GM12865 (cell line): Measurements from ENCODE around the gene MRPL10.

Experiments
- DNase-seq: peaks from one replicate; pipeline ENCODE4 v3.0.0; 2010; ENCODE audit warnings: low read depth
- H3K4me3 ChIP-seq: 2 replicates; pipeline ENCODE4 v1.5.1; 2011; ENCODE audit warnings: mild to moderate bottlenecking, low read depth, low read length, control low read depth
- TF ChIP-seq, protein P1 (sequence below): IDR thresholded peaks from 2 replicates; pipeline ENCODE4 v1.5.1; 2011; ENCODE audit warnings: low read length, control low read depth, low read depth, inconsistent platforms; ENCODE audit not compliant: insufficient read depth; ENCODE audit errors: missing control alignments

Gene MRPL10

GRCh38 chr17:47850692-47851573, 19.6 kb upstream of the MRPL10 start, which contains the start of gene SP6:
TSS of gene SP6 (minus strand) at chr17:47851163. CDS start at chr17:47848429, 2,734 bp downstream.
- no peak for DNase-seq
- no peak within 1 kb of the TSS for H3K4me3 ChIP-seq
- TF ChIP-seq, protein P1, sequence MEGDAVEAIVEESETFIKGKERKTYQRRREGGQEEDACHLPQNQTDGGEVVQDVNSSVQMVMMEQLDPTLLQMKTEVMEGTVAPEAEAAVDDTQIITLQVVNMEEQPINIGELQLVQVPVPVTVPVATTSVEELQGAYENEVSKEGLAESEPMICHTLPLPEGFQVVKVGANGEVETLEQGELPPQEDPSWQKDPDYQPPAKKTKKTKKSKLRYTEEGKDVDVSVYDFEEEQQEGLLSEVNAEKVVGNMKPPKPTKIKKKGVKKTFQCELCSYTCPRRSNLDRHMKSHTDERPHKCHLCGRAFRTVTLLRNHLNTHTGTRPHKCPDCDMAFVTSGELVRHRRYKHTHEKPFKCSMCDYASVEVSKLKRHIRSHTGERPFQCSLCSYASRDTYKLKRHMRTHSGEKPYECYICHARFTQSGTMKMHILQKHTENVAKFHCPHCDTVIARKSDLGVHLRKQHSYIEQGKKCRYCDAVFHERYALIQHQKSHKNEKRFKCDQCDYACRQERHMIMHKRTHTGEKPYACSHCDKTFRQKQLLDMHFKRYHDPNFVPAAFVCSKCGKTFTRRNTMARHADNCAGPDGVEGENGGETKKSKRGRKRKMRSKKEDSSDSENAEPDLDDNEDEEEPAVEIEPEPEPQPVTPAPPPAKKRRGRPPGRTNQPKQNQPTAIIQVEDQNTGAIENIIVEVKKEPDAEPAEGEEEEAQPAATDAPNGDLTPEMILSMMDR: no peak

DNA sequence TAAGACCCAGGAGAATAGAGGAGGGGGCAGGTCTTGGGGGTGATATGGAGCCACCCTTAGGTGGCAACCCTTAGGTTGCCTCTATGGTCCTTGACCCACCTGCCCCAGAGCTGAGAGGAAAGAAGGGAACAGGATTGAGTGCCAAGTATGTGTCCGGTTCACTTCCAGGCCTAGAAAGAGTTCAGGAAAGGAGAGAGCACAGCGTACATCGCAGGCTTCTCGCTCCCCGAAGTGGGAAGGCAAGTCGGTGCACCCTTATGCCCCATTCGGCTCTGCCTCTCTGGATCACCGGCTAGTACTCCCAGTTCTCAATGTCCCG, 19.0 kb upstream of the MRPL10 start:
- no peak overlapping the region for H3K4me3 ChIP-seq
- TF ChIP-seq, protein P1: no peak
- no peak for DNase-seq

DNA sequence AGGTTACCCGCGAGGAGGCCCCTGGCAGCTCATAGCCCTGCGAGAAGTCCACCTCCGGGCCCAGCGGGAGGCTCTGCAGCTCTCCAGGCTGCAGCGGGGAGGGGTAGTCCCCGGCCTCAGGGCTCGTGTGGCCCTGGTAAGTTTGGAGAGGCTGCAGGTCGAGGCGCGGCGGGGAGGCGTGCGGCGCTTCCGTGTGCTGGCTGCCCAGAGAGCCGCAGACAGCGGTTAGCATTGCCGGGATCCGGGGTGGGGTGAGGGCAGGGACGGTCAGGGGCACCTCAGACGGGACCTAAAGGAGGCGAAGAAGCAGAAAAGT, 16.8 kb upstream of the MRPL10 start:
- H3K4me3 ChIP-seq: no peak overlapping the region
- DNase-seq: no peak
- TF ChIP-seq, protein P1: no peak

GRCh38 chr17:47847341-47848197, 16.2 kb upstream of the MRPL10 start:
- peak; percentile 33 for DNase-seq
- TF ChIP-seq, protein P1: peak; percentile 34
- no peak overlapping the region for H3K4me3 ChIP-seq

DNA sequence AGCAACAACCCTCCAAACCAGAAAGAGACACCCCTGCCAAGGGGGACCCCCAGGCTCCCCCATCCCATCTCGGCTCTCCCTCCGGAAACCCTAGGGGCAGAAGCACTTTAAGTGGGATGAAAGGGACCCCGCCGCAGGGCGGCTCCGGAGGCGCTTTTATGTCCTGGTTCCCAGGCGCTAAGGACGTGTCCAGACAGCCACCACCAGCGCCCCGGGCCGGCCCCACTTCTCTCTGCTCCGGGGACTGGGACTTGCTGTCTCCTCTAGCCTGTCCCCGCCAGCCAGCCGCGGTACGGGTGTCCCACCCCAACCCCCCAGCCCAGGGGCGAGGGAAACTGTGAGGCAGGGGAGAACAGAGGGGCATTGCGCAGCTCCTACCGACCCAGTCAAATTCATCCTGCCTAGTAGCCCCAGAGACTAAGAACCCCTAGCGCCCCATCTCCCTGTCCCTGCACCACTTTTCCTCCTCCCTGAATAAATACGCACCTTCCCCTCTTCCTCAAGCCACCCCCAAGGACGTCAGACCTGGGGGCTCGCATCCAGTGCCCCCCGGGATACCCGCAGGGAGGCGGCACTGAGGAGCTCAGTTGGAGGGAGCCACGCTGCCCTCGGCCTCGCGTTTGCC, 15.5 kb upstream of the MRPL10 start:
- DNase-seq: no peak
- no peak overlapping the region for H3K4me3 ChIP-seq
- TF ChIP-seq, protein P1: no peak

DNA sequence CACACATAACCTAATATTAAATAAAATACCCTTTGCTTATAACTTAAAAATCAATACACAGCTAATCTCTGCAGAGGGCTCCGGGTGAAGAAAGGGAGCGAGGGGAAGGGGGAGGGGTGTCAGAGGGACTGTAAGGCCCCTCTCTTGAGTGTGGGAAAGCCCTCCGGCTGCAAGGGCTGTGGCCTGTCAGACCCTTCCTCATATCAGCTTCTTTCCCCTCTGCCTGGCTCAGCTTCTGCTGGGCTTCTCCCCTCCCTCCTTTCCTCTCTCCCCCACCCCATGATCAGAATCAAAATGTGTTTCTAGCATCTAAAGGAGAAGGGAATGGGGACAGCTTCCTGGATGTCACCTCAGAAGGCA, 14.4 kb upstream of the MRPL10 start:
- no peak overlapping the region for H3K4me3 ChIP-seq
- DNase-seq: no peak
- TF ChIP-seq, protein P1: no peak
